HEK293 (cell line): ENCODE measurements around the gene C19orf25.

ENCODE experiments used
- CTCF ChIA-PET: fragments of 350-600 bp; formaldehyde crosslinking; extraction: SDS; loops from one replicate; lab custom pipeline; 2021; ENCODE audit warnings: antibody characterized with exemption; lab: Yijun Ruan, JAX
- POLR2A ChIA-PET: fragments of 300-600 bp; formaldehyde crosslinking; extraction: SDS; loops from one replicate; lab custom pipeline; 2020; ENCODE audit warnings: antibody characterized with exemption, inconsistent platforms; lab: Yijun Ruan, JAX
- H3K27ac ChIP-seq: fragments of 200-500 bp; sonication (Bioruptor generic); 2 replicates; pipeline ENCODE4 v1.5.1; 2014; ENCODE audit warnings: low read depth, low read length, control low read depth, inconsistent platforms; ENCODE audit errors: extremely low read depth
- H3K36me3 ChIP-seq, 2 experiments: fragments of 200-500 bp in 1 of 2; sonication (Bioruptor generic) in 1 of 2; 1 replicate in 1 of 2; 2 replicates in 1 of 2; pipeline ENCODE4 v1.5.1; 2014 to 2017; ENCODE audit warnings: inconsistent platforms in 2 of 2, low read length in 2 of 2; ENCODE audit not compliant: control insufficient read depth in 2 of 2, insufficient read depth in 1 of 2
- H3K4me1 ChIP-seq: fragments of 200-500 bp; sonication (Bioruptor generic); 2 replicates; pipeline ENCODE4 v1.5.1; 2014; ENCODE audit warnings: mild to moderate bottlenecking, low read length, inconsistent platforms; ENCODE audit not compliant: control insufficient read depth, insufficient read depth
- H3K4me3 ChIP-seq: 2 replicates; pipeline ENCODE4 v1.5.1; 2011; ENCODE audit warnings: low read depth, mild to moderate bottlenecking, control low read depth, low read length, moderate library complexity
- H3K9me3 ChIP-seq: fragments of 200-500 bp; sonication (Bioruptor generic); 2 replicates; pipeline ENCODE4 v1.5.1; 2014; ENCODE audit warnings: low read depth, low read length, inconsistent platforms; ENCODE audit not compliant: control insufficient read depth, insufficient read depth
- BCL11B ChIP-seq: fragments of 450-650 bp; formaldehyde crosslinking; IDR thresholded peaks from 2 replicates; pipeline ENCODE4 v1.5.1; 2016; ENCODE audit warnings: low read depth, missing biosample characterization, missing genetic modification characterization
- KLF8 ChIP-seq: fragments of 450-650 bp; formaldehyde crosslinking; IDR thresholded peaks from 2 replicates; pipeline ENCODE4 v1.5.1; 2016; ENCODE audit warnings: missing biosample characterization, missing genetic modification characterization
- RBAK ChIP-seq: fragments of 450-650 bp; formaldehyde crosslinking; IDR thresholded peaks from 2 replicates; pipeline ENCODE4 v1.5.1; 2016; ENCODE audit warnings: missing biosample characterization, missing genetic modification characterization
- SCRT1 ChIP-seq: fragments of 450-650 bp; formaldehyde crosslinking; IDR thresholded peaks from 2 replicates; pipeline ENCODE4 v1.5.1; 2016; ENCODE audit warnings: missing biosample characterization, missing genetic modification characterization, borderline replicate concordance
- SCRT2 ChIP-seq: fragments of 450-650 bp; formaldehyde crosslinking; IDR thresholded peaks from 2 replicates; pipeline ENCODE4 v1.5.1; 2016; ENCODE audit warnings: missing biosample characterization, missing genetic modification characterization
- YY1 ChIP-seq: fragments of 450-650 bp; formaldehyde crosslinking; IDR thresholded peaks from 2 replicates; pipeline ENCODE4 v1.5.1; 2018; ENCODE audit warnings: missing biosample characterization, missing genetic modification characterization
- ZNF121 ChIP-seq: fragments of 450-650 bp; formaldehyde crosslinking; IDR thresholded peaks from 2 replicates; pipeline ENCODE4 v1.5.1; 2016; ENCODE audit warnings: missing biosample characterization, missing genetic modification characterization
- ZNF155 ChIP-seq: fragments of 450-650 bp; formaldehyde crosslinking; IDR thresholded peaks from 2 replicates; pipeline ENCODE4 v1.5.1; 2016; ENCODE audit warnings: missing biosample characterization, missing genetic modification characterization
- ZNF223 ChIP-seq: fragments of 450-650 bp; formaldehyde crosslinking; IDR thresholded peaks from 2 replicates; pipeline ENCODE4 v1.5.1; 2016; ENCODE audit warnings: missing biosample characterization, missing genetic modification characterization
- ZNF239 ChIP-seq: fragments of 450-650 bp; formaldehyde crosslinking; IDR thresholded peaks from 2 replicates; pipeline ENCODE4 v1.5.1; 2016; ENCODE audit warnings: missing biosample characterization, missing genetic modification characterization
- ZNF280D ChIP-seq: fragments of 450-650 bp; formaldehyde crosslinking; IDR thresholded peaks from 2 replicates; pipeline ENCODE4 v1.5.1; 2016; ENCODE audit warnings: missing biosample characterization, missing genetic modification characterization
- ZNF341 ChIP-seq: fragments of 450-650 bp; formaldehyde crosslinking; IDR thresholded peaks from 2 replicates; pipeline ENCODE4; 2016; ENCODE audit warnings: low read depth, missing biosample characterization, missing genetic modification characterization
- ZNF366 ChIP-seq: fragments of 450-650 bp; formaldehyde crosslinking; conservative IDR thresholded peaks from 2 replicates; pipeline ENCODE4 v1.5.1; 2016; ENCODE audit warnings: missing biosample characterization, missing genetic modification characterization
- ZNF514 ChIP-seq: fragments of 450-650 bp; formaldehyde crosslinking; IDR thresholded peaks from 2 replicates; pipeline ENCODE4 v1.5.1; 2016; ENCODE audit warnings: missing biosample characterization, missing genetic modification characterization
- ZNF555 ChIP-seq: fragments of 450-650 bp; formaldehyde crosslinking; conservative IDR thresholded peaks from 2 replicates; pipeline ENCODE4 v1.5.1; 2017; ENCODE audit warnings: missing biosample characterization, mild to moderate bottlenecking, missing genetic modification characterization, inconsistent platforms
- ZNF558 ChIP-seq: fragments of 450-650 bp; formaldehyde crosslinking; IDR thresholded peaks from 2 replicates; pipeline ENCODE4 v1.5.1; 2016; ENCODE audit warnings: missing biosample characterization, missing genetic modification characterization
- ZNF585B ChIP-seq: fragments of 450-650 bp; formaldehyde crosslinking; IDR thresholded peaks from 2 replicates; pipeline ENCODE4 v1.5.1; 2016; ENCODE audit warnings: missing biosample characterization, missing genetic modification characterization
- ZNF610 ChIP-seq: fragments of 450-650 bp; formaldehyde crosslinking; IDR thresholded peaks from 2 replicates; pipeline ENCODE4 v1.5.1; 2016; ENCODE audit warnings: missing biosample characterization, missing genetic modification characterization, borderline replicate concordance
- ZNF654 ChIP-seq: fragments of 450-650 bp; formaldehyde crosslinking; IDR thresholded peaks from 2 replicates; pipeline ENCODE4 v1.5.1; 2016; ENCODE audit warnings: low read depth, missing biosample characterization, missing genetic modification characterization
- ZNF747 ChIP-seq: fragments of 450-650 bp; formaldehyde crosslinking; IDR thresholded peaks from 2 replicates; pipeline ENCODE4 v1.5.1; 2016; ENCODE audit warnings: missing biosample characterization, missing genetic modification characterization
- ZNF777 ChIP-seq: fragments of 450-650 bp; formaldehyde crosslinking; IDR thresholded peaks from 2 replicates; pipeline ENCODE4 v1.5.1; 2017; ENCODE audit warnings: missing biosample characterization, missing genetic modification characterization, borderline replicate concordance
- ZSCAN4 ChIP-seq: fragments of 450-650 bp; formaldehyde crosslinking; IDR thresholded peaks from 2 replicates; pipeline ENCODE4 v1.5.1; 2017; ENCODE audit warnings: missing biosample characterization, missing genetic modification characterization
- TF ChIP-seq, protein P1 (sequence below): fragments of 450-650 bp; formaldehyde crosslinking; IDR thresholded peaks from 2 replicates; pipeline ENCODE4 v1.5.1; 2016; ENCODE audit warnings: missing biosample characterization, missing genetic modification characterization
- TF ChIP-seq, protein P2 (sequence below): fragments of 450-650 bp; formaldehyde crosslinking; IDR thresholded peaks from 2 replicates; pipeline ENCODE4 v1.5.1; 2016; ENCODE audit warnings: missing biosample characterization, missing genetic modification characterization

C19orf25 gene

DNA sequence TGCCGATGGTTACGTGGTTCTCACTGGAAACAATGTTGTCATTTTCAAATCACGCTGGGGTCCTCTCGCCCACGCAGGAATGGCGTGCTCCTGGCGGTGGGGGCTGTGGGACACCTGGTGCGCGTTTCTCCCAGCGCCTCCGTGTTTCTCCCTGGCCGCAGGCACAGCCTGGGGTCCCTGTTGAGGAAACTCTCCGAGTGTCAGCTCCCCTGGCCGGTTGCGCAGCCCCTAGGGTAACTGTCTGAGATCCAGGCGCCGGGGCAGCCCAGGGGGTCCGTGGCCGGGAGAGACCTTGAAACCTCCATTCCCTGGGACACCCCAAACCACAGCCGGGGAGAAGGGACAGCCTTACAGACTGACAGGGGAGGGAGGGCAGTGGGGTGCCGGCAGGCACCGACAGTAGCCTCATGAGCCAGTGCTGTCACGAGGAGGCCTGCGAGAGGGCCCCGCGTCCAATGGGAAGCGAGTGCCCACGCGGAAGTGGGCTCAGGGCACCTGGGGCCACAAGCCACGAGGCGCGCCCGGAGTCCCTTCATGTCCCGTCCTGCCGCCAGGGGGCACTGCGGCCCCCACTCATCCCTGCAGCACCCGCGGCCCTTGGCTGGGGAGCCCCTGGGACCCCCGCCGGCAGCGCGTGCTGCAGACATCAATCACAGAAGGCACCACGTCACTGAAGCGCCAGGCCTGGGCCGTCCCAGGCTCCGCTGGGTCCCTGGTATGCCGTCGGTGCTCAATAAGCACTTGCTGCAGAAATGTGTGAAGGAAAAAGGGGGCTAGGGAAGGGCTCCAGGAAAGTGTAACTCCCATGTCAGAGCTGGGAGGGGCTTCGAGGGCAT, 24.3 kb upstream of the C19orf25 start (continued):
- TF ChIP-seq ZNF155 (tag by site-specific recombination) (no peak), ZNF239 (no peak), ZNF654 (no peak), ZNF366 (tag by site-specific recombination) (no peak), KLF8 (tag by site-specific recombination) (peak; percentile 14; the same call in 1 of the 2 replicates), ZNF585B (tag by site-specific recombination) (no peak), BCL11B (peak; percentile 68; the same call in 1 of the 2 replicates), YY1 (peak; percentile 40; the same call in 1 of the 2 replicates), ZNF610 (tag by site-specific recombination) (peak; percentile 76; the same call in 1 of the 2 replicates), ZNF121 (tag by site-specific recombination) (no peak), ZNF341 (tag by site-specific recombination) (peak; percentile 78), ZNF223 (peak; percentile 91), ZNF555 (tag by site-specific recombination) (no peak), ZSCAN4 (tag by site-specific recombination) (no peak), RBAK (tag by site-specific recombination) (no peak), ZNF558 (tag by site-specific recombination) (no peak)
- TF ChIP-seq, protein P1, sequence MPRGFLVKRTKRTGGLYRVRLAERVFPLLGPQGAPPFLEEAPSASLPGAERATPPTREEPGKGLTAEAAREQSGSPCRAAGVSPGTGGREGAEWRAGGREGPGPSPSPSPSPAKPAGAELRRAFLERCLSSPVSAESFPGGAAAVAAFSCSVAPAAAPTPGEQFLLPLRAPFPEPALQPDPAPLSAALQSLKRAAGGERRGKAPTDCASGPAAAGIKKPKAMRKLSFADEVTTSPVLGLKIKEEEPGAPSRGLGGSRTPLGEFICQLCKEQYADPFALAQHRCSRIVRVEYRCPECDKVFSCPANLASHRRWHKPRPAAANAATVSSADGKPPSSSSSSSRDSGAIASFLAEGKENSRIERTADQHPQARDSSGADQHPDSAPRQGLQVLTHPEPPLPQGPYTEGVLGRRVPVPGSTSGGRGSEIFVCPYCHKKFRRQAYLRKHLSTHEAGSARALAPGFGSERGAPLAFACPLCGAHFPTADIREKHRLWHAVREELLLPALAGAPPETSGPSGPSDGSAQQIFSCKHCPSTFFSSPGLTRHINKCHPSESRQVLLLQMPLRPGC (tag by site-specific recombination) = 0 out of 2 replicates have a peak, but pooled peaks have one; percentile 22
- TF ChIP-seq, protein P2, sequence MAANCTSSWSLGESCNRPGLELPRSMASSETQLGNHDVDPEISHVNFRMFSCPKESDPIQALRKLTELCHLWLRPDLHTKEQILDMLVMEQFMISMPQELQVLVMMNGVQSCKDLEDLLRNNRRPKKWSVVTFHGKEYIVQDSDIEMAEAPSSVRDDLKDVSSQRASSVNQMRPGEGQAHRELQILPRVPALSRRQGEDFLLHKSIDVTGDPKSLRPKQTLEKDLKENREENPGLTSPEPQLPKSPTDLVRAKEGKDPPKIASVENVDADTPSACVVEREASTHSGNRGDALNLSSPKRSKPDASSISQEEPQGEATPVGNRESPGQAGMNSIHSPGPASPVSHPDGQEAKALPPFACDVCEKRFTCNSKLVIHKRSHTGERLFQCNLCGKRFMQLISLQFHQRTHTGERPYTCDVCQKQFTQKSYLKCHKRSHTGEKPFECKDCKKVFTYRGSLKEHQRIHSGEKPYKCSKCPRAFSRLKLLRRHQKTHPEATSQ (tag by site-specific recombination) = no peak
- TF ChIP-seq, all 188 proteins: peak for 57

- TF ChIP-seq ZNF747 (no peak), ZNF514 (no peak), ZNF280D (tag by site-specific recombination) (peak; percentile 15; the same call in 1 of the 2 replicates), ZNF777 (tag by site-specific recombination) (no peak), SCRT2 (tag by site-specific recombination) (peak; percentile 68), SCRT1 (tag by site-specific recombination) (0 out of 2 replicates have a peak, but pooled peaks have one; percentile 38)
- TF ChIP-seq, protein P1 (tag by site-specific recombination) = 0 out of 2 replicates have a peak, but pooled peaks have one; percentile 8
- CTCF ChIA-PET = interaction anchor here (0.6 to 1.5 kb wide), 9 partner anchors 9 to 472 kb away, joined by 3 to 11 read pairs (median 3); partner anchors contain the start of gene REEP6
- no peak overlapping the region for H3K27ac ChIP-seq
- H3K9me3 ChIP-seq = no peaks in the 10 kb centered on the region
- H3K36me3 ChIP-seq = no peaks in the 10 kb centered on the region
- POLR2A ChIA-PET = interaction anchor here (0.8 to 1.1 kb wide), 2 partner anchors 12 to 47 kb away, joined by 3 read pairs; partner anchors contain the start of gene REEP6
- peaks cover 3% of the 10 kb centered on the region; the same call in 1 of the 2 replicates for H3K4me1 ChIP-seq
- no peak overlapping the region for H3K4me3 ChIP-seq
Measured at GRCh38 chr19:1502433-1503088, 23.5 kb upstream of the C19orf25 start.
